Dermis blood vessel endothelial cell (primary cell): Measurements from ENCODE around the gene OR2AT4. TPM values are rescaled to one million over a fixed set of nuclear protein-coding genes. Genes with fewer than 3 reads are reported as not detected.
"Not testable (repeated sequence)": the region's sequence is repeated elsewhere in the genome, so short reads cannot be mapped to it uniquely, and the experiment has no call there.

Experiments
- DNase-seq: peaks from one replicate; pipeline ENCODE4 v3.0.0; 2010
- total RNA-seq: library from RNA; depleted of rRNA; stranded (reverse); fragments of >200 nt; gene quantifications from 2 replicates; pipeline ENCODE4 v1.2.3, GENCODE V29; 2014

The OR2AT4 gene
- total RNA-seq = not detected in 2 replicates

DNA sequence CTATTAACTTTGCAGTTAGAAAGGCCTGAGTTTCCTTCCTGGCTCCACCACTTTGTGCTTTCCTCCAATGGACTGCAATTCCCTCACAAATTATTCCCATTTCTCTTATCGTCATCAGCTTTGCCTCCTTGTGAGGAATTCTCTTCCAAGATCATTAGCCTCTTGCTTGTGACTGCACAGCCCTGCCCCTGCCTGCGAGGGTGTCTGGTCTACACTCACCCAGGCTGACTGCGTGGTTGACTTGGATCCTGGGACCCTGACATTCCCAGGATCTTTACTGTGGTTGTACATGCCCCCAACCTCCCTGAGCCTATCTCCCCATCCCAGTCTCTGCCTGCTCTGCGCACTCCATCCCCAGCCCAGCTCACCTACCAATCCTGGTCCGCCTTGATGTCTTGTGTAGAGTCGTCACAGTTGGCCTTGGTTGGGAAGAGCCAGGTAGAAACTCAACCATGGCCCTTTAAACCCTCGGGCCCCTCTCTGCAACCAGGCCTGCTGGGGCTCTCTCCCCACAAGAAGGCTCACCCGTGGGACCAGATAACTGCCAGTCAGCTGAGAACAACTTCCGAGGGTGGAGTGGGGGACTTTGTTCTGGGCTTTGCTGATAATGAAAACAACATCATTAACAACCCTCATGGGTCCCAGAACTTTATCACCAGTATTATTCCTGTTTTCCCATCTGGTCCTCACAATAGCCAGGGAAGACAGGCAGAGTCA, at the start of gene OR2AT4:
TSS of gene OR2AT4 (minus strand) at position 421 of the 717 bp plus-strand sequence.
- no peak for DNase-seq

DNA sequence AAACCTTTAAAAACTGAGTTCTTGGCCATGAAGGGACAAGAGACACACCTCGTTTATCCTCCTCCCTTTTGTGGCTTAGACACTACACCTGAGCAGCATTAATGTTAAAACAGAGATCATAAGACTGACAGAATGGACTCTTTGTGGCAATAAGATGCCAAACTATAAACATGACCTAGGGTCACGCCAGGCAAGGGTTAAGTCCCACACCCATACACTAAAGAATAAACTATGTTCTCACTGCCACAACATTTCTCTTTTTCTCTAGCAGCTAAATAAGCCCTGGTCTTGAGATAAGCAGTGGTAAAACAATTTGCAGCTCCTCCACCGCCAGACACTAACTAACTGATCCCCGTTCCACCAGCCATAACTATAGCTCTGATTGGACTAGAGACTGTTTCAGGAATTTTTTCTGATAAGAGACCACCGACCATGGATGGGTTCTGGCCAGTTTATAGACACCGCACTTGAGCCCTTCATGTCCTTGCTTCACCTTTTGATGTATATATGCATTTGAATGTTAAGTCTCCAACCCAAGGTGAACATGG, 49.4 kb upstream of the OR2AT4 start:
- DNase-seq = no peak

DNA sequence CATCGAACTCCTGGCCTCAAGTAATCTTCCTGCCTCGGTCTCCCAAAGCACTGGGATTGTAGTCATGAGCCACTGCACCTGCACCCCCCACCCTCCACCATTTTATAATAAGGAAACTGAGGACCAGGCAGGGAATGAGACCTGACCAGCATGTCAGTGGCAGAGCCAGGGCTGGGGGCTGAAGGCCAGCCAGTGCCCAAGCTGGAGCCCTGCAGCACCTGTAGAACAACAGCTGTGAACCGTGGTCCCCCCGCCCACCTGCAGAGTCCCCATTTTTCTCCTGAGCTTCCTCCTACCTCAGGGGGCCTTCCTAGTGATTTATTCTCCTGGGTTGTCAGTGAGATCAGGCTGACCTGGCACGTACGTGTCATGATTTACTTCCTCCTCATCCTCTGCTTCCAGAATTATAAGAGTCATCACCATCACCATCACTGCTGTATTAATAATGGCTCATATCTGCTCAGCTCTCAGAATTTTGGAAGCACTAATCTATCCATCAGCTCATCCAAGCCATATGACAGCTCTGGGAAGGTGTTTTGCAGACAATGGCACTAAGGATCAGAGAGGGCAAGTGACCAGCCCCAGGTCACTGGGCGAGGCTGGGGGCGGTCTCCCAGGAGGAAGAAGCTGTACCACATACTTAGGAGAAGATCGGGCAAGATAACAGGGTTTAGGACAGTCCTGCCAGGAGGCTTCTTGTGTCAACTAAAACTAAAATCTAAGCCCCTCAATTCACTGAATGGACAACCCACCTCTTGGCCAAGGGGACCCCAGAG, 48.7 kb upstream of the OR2AT4 start:
- no peak for DNase-seq

DNA sequence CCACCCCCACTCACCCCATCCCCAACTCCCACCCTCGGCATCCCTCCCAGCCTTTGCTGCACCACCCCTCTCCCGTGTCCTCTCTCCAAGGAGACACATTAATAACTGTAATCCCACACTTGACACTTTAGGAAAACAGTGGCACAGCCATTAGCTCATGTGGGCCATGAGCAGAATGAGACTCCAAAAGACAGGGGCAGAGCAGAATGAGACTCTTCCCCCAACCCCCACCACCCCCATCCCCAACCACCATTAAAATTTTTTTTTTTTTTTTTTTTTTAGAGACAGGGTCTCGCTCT, 48.0 kb upstream of the OR2AT4 start:
- no peak for DNase-seq

DNA sequence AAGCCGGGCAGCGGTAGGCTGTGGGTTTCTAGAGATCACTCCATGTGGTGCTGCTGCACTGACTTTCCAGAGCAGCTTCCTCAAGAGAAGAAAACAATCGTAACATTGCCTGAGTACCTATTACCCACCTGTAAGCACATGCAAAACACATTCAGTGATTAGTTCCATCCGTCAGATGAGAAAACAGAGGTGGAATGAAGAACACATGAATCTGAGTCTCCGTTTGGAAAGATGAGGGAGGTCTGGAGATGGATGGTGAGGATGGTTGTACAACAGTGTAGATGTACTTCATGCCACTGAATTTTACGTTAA, 46.7 kb upstream of the OR2AT4 start:
- DNase-seq = no peak

DNA sequence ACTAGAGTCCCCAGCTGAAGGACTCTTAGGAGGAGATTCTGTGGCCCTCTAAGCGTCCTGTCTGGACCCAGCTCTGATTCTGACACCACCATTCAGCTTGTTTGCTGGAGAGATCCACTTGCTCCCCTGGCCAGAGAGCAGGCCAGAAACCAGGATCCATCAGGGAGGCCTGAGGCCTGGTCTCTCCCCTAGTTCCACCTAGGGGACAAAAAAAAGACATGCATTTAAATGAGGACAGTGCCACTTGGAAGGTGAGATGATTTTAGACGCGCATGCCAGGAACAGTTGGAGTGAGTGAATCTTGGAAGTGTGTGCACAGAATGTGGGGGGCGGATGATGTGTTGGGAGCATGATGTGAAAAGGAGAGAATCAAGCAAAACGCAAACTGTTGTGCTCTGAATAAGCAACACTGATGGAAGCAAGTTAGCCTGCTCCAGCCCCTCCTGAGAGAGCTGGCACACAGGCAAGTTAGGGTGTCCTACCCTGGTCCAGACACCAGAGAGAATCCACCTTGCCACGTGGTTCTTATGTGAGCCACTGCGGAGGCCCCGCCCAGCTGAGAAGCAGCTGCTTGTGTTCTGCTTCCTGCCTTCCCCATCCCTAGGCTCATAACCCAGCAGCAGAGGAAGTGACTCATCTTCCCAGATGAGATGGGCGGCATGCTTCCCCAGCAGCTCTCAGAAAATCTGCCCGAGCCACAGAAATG, 46.2 kb upstream of the OR2AT4 start:
- DNase-seq = peak; percentile 96

DNA sequence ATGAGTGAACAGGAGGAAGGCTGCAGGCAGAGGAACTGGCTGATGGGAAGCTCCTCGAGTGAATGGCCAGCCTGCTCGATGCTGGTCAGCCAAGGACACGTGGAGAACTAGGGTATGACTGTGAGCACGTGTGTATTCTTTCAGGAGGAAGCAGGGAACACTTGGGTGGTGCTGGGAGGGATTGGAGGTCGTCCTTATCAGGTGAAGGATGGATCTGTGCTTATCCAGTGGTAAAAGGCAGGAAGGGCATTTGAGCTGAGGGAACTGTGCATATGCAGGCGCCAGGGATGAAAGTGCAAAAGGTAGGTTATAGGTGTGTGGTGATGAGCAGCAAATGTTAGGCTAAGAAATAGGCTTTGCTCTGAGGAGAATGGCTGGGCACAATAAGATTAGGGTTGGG, 44.5 kb upstream of the OR2AT4 start:
- DNase-seq = no peak

DNA sequence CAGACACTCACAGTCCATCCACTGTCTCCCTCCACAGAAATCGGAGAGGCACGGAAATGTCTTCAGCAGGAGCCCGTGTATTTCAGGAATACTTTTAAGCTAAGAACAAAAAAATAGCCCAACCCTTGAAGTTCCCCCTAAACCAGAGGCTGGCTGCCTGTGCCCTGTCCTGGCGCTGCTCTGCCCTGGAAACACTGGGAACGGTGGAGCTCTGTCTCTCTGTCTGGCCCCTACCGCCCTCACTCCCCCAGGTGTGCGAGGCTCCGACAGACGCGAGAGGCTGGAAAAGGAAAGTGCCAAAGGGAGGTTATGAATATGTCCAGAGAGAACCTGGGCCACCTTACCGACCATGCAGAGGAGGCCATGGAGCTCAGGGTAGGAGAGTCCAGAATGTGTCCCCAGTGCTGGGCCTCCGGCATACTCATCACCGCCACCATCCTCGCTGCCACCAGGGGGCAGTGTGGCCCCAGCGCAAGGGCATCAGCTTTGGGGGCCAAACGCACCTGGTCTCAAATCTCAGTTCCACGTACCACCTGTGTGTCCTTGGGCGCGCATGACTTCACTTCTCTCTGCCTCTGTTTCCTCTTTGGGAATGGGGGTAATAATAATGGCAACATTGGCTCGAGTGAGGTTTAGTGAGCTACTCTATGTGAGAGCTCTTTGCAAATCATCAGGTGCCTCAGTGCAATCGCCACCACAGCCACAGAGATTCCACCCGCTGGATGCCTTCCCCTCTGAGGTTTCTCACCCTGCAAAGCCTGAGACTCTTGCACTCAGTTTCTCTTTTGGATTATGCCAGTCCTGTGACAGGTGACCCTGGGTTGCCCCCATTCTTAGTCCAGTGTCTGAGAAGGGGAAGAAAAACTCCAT, 43.8 kb upstream of the OR2AT4 start:
- peak; percentile 75 for DNase-seq

DNA sequence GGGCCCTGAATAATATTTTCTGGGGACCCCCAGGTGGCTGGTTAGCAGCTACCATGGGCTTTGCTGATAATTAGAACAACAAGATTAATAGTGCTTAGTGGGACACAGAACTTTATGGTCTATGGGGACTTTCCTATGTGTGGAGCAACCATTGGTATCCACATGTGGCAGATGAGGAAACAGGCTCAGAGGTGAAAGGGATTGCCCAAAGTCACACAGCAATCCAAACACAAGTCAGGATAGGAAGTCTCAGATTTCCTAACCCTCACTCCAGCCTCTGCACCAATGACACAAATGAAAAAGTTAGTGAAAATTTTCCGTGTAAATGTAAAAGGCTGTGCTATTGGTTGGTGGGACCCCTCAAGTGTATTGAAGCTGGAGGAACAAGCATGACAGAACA, 39.0 kb upstream of the OR2AT4 start:
- no peak for DNase-seq

DNA sequence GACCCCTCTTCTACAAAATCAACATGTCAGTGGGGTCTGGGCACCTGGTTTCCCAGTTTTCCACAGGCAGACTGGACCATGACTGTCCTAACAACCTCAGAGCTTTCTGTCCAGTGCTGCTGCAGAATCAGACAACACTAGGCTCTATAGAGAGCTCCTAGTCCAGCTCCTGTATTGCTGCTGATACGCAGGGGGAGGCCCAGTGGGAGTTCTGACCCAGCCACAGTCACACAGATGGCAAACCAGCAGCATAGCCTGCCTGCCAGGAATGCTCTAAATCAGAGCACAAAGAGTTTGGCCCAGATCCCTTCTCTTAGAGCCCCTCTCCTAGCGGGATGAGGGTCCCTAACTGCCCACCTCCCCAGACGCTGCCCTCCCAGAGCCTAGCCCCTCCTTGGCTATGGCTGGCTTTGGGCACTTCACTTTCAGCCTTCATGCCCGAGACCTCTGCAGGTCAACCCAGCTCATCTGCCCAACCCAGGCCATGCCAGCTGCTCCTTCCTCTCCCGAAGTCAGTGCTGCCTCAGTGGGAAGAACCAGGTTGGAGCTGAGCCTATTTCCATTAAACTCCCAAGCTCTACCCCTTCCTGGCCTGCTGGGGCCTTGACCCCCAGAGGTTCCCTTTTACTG, 38.5 kb upstream of the OR2AT4 start:
- no peak for DNase-seq

DNA sequence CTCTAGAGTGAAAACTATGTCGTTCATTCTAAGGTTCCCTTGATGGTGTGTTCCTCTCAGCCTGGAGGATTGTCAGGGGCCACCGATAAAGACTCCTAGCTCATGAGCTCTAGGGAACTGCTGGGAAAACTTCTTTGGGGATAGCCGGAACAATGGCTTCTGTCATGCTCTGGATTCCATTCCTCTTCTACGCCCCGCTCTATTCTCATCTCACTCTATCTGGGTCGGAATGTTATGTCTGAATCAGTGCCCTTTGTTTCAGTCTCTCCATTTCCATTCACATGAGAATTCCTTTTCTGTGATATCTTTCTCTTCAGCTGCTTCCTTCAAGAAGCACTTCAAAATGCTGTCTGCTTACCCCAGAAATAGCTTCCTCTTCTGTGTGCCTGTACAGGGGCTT, 37.3 kb upstream of the OR2AT4 start:
- DNase-seq = no peak

DNA sequence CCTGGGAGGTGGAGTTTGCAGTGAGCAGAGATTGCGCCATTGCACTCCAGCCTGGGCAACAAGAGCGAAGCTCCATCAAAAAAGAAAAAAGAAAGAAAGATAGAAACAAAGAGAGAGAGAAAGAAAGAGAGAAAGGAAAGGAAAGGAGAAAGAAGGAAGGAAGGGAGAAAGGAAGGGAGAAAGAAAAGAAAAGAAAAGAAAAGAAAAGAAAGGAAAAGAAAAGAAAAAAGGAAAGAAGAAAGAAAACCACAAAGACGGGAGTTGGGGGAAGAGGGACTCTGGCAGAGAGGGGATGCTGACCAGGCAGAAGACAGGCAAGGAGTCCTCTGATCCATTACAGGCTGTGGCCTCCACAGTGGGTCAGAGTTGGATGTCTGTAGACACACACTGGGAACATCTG, 35.4 kb upstream of the OR2AT4 start:
- DNase-seq = no peak

DNA sequence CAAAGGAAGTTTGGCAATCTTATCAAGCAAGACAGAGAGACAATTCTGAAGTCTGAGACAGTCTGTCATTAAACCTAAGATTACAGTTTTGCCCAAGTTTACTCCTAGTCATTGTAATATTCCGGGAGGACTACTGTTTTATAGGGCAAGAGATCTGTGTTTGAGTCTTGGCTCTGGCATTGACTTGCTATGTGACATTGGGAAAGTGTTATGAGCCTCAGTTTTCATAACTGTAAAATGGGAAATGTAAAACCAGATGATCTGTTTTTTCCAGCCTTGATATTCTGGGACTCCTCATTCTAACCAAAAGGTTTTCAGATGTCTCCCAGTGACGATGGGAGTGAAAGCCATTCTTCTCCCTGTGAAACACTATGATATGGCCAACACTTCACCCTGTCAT, 29.9 kb upstream of the OR2AT4 start:
- no peak for DNase-seq

DNA sequence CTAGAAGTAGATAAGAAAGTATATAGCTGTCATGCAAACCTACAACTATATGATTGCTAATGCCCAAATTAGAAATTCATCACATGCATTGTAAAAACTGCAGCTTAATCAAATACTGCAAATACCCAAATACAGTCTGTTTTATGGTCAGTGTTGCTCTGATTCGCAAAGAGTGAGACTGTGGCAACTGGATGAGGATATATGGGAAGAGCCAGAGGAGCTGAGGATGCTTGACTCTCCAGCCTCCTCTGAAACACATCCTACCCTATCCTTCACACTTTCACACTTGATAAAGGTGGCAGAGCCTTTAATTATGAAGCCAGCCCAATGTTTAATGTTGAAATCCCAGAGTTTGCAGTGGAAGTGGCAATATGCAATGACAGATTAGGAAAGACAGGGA, 21.9 kb upstream of the OR2AT4 start:
- DNase-seq = no peak

DNA sequence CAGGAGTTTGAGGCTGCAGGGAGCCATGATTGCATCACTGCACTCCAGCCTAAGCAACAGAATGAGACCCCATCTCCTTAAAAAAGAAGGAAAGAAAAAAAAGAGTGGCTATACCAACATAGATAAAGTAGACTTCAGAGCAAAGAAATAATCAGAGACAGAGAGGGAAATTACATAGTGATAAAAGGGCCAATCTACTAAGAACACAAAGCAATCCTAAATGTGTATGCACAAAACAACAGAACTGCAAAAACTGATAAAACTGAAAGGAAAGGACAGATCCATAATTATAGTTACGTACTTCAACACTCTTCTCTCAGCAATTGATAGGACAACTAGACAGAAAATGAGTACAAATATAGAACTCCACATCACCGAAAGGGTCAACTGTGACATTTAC, 17.8 kb upstream of the OR2AT4 start:
- DNase-seq = no peak

DNA sequence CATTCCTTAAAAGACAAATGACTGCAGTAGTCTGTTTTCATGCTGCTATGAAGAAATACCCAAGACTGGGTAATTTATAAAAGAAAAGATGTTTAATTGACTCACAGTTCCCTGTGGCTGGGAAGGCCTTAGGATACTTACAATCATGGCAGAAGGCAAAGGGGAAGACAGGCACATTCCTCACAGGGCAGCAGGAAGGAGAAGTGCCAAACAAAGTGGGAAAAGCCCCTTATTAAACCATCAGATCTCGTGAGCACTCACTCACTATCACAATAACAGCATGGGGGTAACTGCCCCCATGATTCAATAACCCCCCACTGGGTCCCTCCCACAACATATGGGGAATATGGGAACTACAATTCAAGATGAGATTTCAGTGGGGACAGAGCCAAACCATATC, 16.4 kb upstream of the OR2AT4 start:
- DNase-seq = no peak

DNA sequence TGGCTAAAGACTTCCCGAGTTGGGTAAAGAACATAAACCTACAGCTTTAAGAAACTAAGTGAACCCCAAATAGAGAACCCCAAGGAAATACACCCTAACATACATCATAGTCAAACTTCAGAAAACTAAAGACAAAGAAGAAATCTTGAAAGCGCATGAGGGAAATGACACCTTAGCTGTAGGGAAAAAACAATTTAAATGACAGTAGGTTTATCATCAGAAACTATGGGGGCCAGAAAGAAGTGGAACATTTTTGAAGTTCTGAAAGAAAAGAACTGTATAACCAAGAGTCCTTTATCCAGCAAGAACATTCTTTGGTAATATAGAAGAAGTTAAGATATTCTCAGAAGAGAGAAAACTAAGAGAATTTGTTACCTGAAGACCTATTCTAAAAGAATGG, 15.5 kb upstream of the OR2AT4 start:
- no peak for DNase-seq

DNA sequence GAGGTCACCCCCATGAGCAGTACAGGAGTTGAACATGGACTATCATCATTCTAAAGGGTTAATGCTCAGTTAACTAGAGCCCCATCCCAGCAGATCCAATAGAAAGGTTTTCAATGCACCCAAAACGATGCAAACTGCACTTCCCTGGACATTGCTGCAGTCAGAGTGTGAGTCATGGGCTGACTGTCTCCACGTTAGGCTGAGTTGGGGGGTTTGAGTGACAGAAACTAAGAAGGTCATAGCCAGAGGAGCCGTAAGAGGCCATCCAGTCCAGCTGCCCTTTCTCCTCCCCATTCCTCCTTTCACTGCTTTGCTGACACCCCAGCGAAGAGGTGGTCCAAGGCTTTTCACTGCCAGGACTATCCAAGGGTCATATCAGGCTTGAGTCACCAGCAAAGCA, 10.5 kb upstream of the OR2AT4 start:
- no peak for DNase-seq

DNA sequence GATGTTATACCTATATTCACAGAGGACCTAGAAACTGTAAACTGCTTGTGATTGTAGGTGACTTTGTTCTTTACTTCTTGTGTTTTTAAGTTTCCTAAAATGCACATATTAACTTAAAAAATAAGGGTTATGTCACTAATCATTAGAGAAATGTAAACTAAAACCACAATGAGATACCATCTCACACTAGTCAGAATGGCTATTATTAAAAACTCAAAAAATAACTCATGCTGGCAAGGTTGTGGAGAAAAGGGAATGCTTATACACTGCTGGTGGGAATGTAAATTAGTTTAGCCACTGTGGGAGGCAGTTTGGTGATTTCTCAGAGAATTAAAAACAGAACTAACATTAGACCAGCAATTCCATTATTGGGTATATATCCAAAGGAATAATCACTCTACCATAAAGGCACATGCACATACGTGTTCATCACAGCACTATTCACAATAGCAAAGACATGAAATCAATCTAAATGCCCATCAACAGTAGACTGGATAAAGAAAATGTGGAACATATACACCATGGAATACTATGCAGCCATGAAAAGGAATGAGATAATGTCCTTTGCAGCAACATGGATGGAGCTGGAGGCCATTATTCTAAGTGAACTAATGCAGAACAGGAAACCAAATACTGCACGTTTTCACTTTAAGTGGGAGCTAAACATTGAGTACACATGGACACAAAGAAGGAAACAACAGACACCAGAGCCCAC, 9.4 kb upstream of the OR2AT4 start:
- not testable (repeated sequence) for DNase-seq

DNA sequence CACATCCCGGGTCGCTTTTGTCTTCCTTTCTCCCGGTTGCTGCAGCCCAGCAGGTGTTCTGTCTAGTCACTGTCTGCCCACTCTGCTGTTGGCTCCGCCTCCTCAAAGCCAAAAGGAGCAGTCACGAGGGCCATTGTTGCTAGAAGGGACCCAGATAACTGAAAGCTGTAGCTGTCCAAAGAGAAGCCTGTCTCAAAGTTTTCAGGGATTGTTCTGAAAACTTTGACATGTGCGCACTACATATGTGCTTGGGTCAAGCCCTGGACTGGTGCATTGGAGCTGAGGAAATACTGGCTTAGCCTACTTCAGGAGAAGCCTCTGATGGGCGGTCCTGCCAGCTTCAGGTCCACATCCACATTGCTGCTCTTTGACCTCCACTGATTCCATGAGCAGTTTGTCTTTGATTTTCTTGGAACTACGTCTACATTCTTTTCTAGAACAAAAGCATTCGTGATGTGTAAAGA, 8.8 kb upstream of the OR2AT4 start:
- DNase-seq = no peak

DNA sequence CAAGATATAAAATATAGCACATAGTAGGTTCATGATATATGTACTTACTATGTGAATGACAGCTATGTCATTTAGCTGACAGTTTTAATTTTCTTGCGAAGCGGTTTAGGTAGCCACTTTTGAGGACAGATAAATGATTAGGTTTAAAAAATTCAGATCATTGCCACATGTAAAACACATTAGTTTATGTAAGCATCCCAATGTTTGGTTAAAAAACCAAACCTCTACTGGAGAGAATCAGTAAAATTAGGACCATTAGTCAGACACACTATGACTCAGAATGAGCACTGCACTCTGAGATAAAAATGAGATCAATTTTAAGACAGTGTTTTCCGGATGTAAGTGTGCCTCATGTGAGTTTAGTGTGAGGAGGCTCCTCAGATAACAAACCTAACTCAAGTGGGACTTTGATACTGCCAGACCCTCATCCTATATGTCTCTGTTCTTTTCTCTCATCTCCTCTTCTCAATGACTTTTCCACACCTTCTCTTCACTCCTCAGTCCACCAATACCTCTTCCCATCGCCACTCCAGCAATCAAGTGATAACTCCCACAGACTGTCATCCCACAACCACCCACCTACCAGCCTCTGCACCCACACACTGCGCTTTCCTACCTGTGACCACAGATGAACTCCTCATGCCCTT, 6.8 kb upstream of the OR2AT4 start:
- no peak for DNase-seq
